HEK293 (cell line): Measurements from ENCODE around the gene OR10AD1.
A peak's percentile ranks its signal among the peaks of the same experiment; 100 is the strongest.

Experiments used
- CTCF ChIA-PET: fragments of 350-600 bp; formaldehyde crosslinking; extraction: SDS; loops from one replicate; lab custom pipeline; 2021; ENCODE audit warnings: antibody characterized with exemption; lab: Yijun Ruan, JAX
- POLR2A ChIA-PET: fragments of 300-600 bp; formaldehyde crosslinking; extraction: SDS; loops from one replicate; lab custom pipeline; 2020; ENCODE audit warnings: antibody characterized with exemption, inconsistent platforms; lab: Yijun Ruan, JAX
- H3K27ac ChIP-seq: fragments of 200-500 bp; sonication (Bioruptor generic); 2 replicates; pipeline ENCODE4 v1.5.1; 2014; ENCODE audit warnings: low read depth, low read length, control low read depth, inconsistent platforms; ENCODE audit errors: extremely low read depth
- H3K36me3 ChIP-seq, 2 experiments: fragments of 200-500 bp in 1 of 2; sonication (Bioruptor generic) in 1 of 2; 1 replicate in 1 of 2; 2 replicates in 1 of 2; pipeline ENCODE4 v1.5.1; 2014 to 2017; ENCODE audit warnings: inconsistent platforms in 2 of 2, low read length in 2 of 2; ENCODE audit not compliant: control insufficient read depth in 2 of 2, insufficient read depth in 1 of 2
- H3K4me1 ChIP-seq: fragments of 200-500 bp; sonication (Bioruptor generic); 2 replicates; pipeline ENCODE4 v1.5.1; 2014; ENCODE audit warnings: mild to moderate bottlenecking, low read length, inconsistent platforms; ENCODE audit not compliant: control insufficient read depth, insufficient read depth
- H3K4me3 ChIP-seq: 2 replicates; pipeline ENCODE4 v1.5.1; 2011; ENCODE audit warnings: low read depth, mild to moderate bottlenecking, control low read depth, low read length, moderate library complexity
- H3K9me3 ChIP-seq: fragments of 200-500 bp; sonication (Bioruptor generic); 2 replicates; pipeline ENCODE4 v1.5.1; 2014; ENCODE audit warnings: low read depth, low read length, inconsistent platforms; ENCODE audit not compliant: control insufficient read depth, insufficient read depth
- GFI1B ChIP-seq: fragments of 450-650 bp; formaldehyde crosslinking; IDR thresholded peaks from 2 replicates; pipeline ENCODE4 v1.5.1; 2016; ENCODE audit warnings: missing biosample characterization, missing genetic modification characterization
- KLF10 ChIP-seq: fragments of 450-650 bp; IDR thresholded peaks from 2 replicates; pipeline ENCODE4 v1.5.1; 2018; ENCODE audit warnings: missing biosample characterization, mild to moderate bottlenecking, missing genetic modification characterization
- KLF9 ChIP-seq: fragments of 450-650 bp; formaldehyde crosslinking; IDR thresholded peaks from 2 replicates; pipeline ENCODE4 v1.5.1; 2016; ENCODE audit warnings: missing biosample characterization, missing genetic modification characterization, low read depth
- ZBTB17 ChIP-seq: fragments of 450-650 bp; formaldehyde crosslinking; IDR thresholded peaks from 2 replicates; pipeline ENCODE4 v1.5.1; 2016; ENCODE audit warnings: missing biosample characterization, missing genetic modification characterization
- ZEB2 ChIP-seq: fragments of 450-650 bp; formaldehyde crosslinking; IDR thresholded peaks from 2 replicates; pipeline ENCODE4 v1.5.1; 2016; ENCODE audit warnings: missing biosample characterization, missing genetic modification characterization
- ZNF350 ChIP-seq: fragments of 450-650 bp; formaldehyde crosslinking; IDR thresholded peaks from 2 replicates; pipeline ENCODE4 v1.5.0; 2017; ENCODE audit warnings: missing biosample characterization, mild to moderate bottlenecking, missing genetic modification characterization
- ZNF654 ChIP-seq: fragments of 450-650 bp; formaldehyde crosslinking; IDR thresholded peaks from 2 replicates; pipeline ENCODE4 v1.5.1; 2016; ENCODE audit warnings: low read depth, missing biosample characterization, missing genetic modification characterization
- ZNF701 ChIP-seq: fragments of 450-650 bp; formaldehyde crosslinking; IDR thresholded peaks from 2 replicates; pipeline ENCODE4 v1.5.1; 2016; ENCODE audit warnings: missing biosample characterization, missing genetic modification characterization
- ZNF707 ChIP-seq: fragments of 450-650 bp; formaldehyde crosslinking; IDR thresholded peaks from 2 replicates; pipeline ENCODE4 v1.5.1; 2016; ENCODE audit warnings: missing biosample characterization, missing genetic modification characterization
- TF ChIP-seq, protein P1 (sequence below): fragments of 450-650 bp; formaldehyde crosslinking; IDR thresholded peaks from 2 replicates; pipeline ENCODE4 v1.5.1; 2017; ENCODE audit warnings: missing biosample characterization, mild to moderate bottlenecking, missing genetic modification characterization, moderate library complexity
- TF ChIP-seq, protein P2 (sequence below): fragments of 450-650 bp; IDR thresholded peaks from 2 replicates; pipeline ENCODE4 v1.5.1; 2018; ENCODE audit warnings: missing biosample characterization, mild to moderate bottlenecking, missing genetic modification characterization
- TF ChIP-seq, protein P3 (sequence below): fragments of 450-650 bp; formaldehyde crosslinking; IDR thresholded peaks from 2 replicates; pipeline ENCODE4 v1.5.1; 2016; ENCODE audit warnings: missing biosample characterization, missing genetic modification characterization
- TF ChIP-seq, protein P4 (sequence below): fragments of 450-650 bp; formaldehyde crosslinking; IDR thresholded peaks from 2 replicates; pipeline ENCODE4 v1.5.1; 2016; ENCODE audit warnings: missing biosample characterization, missing genetic modification characterization
- TF ChIP-seq, protein P5 (sequence below): IDR thresholded peaks from 2 replicates; pipeline ENCODE4 v1.6.1; 2011; ENCODE audit warnings: mild to moderate bottlenecking, low read depth, low read length, borderline replicate concordance
- TF ChIP-seq, protein P6 (sequence below): fragments of 450-650 bp; formaldehyde crosslinking; IDR thresholded peaks from 2 replicates; pipeline ENCODE4 v1.5.1; 2016; ENCODE audit warnings: missing biosample characterization, missing genetic modification characterization

The OR10AD1 gene

DNA sequence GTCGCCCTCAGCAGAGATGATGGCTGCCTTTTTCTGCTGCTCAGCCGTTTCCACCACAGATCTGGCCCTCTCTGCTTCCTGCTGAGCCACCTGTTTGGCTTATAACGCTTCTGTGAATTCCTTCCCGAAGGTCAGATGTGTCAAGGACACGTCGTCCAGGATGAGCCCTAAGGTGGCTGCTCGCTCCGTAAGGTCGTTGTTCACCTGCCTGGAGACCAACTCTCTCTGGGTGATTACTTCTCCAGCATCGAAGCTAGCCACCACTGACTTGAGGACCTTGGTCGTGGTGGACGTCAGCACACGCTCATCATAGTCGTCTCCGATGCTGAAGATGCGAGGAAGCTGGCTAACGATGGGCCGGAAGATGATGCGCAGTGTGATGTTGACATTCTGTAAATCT, 34.1 kb downstream of the OR10AD1 start:
- H3K9me3 ChIP-seq: no peaks in the 10 kb centered on the region
- CTCF ChIA-PET: interaction anchor here (0.6 to 1.5 kb wide), 2 partner anchors 14 to 415 kb away, joined by 3 read pairs; no protein-coding TSS in a partner anchor
- POLR2A ChIA-PET: interaction anchor here (1.4 kb wide), 1 partner anchor 14 kb away, joined by 4 read pairs; no protein-coding TSS in a partner anchor
- no peak overlapping the region for H3K27ac ChIP-seq
- H3K4me1 ChIP-seq: no peaks in the 10 kb centered on the region
- TF ChIP-seq, protein P1, sequence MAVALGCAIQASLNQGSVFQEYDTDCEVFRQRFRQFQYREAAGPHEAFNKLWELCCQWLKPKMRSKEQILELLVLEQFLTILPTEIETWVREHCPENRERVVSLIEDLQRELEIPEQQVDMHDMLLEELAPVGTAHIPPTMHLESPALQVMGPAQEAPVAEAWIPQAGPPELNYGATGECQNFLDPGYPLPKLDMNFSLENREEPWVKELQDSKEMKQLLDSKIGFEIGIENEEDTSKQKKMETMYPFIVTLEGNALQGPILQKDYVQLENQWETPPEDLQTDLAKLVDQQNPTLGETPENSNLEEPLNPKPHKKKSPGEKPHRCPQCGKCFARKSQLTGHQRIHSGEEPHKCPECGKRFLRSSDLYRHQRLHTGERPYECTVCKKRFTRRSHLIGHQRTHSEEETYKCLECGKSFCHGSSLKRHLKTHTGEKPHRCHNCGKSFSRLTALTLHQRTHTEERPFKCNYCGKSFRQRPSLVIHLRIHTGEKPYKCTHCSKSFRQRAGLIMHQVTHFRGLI (tag by site-specific recombination): no peak
- TF ChIP-seq ZNF701 (tag by site-specific recombination) (no peak), ZBTB17 (tag by site-specific recombination) (no peak), KLF9 (tag by site-specific recombination) (no peak), ZNF707 (no peak), ZNF350 (tag by site-specific recombination) (no peak), GFI1B (tag by site-specific recombination) (no peak)
- TF ChIP-seq, protein P2, sequence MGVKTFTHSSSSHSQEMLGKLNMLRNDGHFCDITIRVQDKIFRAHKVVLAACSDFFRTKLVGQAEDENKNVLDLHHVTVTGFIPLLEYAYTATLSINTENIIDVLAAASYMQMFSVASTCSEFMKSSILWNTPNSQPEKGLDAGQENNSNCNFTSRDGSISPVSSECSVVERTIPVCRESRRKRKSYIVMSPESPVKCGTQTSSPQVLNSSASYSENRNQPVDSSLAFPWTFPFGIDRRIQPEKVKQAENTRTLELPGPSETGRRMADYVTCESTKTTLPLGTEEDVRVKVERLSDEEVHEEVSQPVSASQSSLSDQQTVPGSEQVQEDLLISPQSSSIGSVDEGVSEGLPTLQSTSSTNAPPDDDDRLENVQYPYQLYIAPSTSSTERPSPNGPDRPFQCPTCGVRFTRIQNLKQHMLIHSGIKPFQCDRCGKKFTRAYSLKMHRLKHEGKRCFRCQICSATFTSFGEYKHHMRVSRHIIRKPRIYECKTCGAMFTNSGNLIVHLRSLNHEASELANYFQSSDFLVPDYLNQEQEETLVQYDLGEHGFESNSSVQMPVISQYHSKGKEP: no peak
- TF ChIP-seq, protein P3, sequence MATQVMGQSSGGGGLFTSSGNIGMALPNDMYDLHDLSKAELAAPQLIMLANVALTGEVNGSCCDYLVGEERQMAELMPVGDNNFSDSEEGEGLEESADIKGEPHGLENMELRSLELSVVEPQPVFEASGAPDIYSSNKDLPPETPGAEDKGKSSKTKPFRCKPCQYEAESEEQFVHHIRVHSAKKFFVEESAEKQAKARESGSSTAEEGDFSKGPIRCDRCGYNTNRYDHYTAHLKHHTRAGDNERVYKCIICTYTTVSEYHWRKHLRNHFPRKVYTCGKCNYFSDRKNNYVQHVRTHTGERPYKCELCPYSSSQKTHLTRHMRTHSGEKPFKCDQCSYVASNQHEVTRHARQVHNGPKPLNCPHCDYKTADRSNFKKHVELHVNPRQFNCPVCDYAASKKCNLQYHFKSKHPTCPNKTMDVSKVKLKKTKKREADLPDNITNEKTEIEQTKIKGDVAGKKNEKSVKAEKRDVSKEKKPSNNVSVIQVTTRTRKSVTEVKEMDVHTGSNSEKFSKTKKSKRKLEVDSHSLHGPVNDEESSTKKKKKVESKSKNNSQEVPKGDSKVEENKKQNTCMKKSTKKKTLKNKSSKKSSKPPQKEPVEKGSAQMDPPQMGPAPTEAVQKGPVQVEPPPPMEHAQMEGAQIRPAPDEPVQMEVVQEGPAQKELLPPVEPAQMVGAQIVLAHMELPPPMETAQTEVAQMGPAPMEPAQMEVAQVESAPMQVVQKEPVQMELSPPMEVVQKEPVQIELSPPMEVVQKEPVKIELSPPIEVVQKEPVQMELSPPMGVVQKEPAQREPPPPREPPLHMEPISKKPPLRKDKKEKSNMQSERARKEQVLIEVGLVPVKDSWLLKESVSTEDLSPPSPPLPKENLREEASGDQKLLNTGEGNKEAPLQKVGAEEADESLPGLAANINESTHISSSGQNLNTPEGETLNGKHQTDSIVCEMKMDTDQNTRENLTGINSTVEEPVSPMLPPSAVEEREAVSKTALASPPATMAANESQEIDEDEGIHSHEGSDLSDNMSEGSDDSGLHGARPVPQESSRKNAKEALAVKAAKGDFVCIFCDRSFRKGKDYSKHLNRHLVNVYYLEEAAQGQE (tag by site-specific recombination): no peak
- TF ChIP-seq, protein P4, sequence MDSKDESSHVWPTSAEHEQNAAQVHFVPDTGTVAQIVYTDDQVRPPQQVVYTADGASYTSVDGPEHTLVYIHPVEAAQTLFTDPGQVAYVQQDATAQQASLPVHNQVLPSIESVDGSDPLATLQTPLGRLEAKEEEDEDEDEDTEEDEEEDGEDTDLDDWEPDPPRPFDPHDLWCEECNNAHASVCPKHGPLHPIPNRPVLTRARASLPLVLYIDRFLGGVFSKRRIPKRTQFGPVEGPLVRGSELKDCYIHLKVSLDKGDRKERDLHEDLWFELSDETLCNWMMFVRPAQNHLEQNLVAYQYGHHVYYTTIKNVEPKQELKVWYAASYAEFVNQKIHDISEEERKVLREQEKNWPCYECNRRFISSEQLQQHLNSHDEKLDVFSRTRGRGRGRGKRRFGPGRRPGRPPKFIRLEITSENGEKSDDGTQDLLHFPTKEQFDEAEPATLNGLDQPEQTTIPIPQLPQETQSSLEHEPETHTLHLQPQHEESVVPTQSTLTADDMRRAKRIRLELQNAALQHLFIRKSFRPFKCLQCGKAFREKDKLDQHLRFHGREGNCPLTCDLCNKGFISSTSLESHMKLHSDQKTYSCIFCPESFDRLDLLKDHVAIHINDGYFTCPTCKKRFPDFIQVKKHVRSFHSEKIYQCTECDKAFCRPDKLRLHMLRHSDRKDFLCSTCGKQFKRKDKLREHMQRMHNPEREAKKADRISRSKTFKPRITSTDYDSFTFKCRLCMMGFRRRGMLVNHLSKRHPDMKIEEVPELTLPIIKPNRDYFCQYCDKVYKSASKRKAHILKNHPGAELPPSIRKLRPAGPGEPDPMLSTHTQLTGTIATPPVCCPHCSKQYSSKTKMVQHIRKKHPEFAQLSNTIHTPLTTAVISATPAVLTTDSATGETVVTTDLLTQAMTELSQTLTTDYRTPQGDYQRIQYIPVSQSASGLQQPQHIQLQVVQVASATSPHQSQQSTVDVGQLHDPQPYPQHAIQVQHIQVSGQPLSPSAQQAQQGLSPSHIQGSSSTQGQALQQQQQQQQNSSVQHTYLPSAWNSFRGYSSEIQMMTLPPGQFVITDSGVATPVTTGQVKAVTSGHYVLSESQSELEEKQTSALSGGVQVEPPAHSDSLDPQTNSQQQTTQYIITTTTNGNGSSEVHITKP: no peak
- H3K4me3 ChIP-seq: no peak overlapping the region
- no peaks in the 10 kb centered on the region for H3K36me3 ChIP-seq

DNA sequence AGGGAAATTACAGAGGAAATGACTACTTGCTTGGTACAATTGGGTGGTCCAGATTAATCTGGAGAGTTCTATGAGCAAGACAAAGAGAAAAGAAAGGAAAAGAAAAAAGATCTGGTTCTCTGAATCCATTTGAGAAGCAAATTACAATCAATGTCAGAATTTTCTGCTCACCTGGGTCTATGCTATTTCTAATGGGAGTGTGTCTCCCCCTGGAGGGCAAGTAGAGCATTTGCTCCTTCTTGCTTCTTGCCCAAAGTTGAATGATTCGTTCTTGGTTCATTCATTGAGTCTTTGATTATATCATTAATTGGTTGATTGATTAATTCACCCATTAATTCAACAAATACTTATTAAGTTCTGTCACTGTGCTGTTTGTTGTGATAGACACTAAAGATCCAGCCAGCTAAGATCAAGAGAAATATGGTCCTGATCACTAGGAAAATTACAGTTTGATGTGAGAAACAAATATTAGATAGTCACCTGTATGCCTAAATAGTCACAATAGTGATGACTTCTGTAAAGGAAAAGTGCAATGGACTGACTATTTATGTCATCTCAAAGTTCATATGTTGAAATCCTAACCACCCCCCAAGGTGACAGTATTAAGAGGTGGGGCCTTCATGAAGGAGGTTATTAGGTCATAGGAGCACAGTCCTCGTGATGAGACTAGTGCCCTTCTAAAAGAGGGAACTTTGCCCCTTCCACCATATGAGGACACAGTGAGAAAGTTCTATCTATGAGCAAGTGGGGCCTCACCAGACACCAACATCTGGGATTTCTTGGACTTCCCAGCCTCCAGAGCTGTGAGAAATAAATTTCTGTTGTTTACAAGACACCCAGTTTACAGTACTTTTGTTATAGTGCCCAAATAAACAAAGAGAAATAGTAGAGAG, 37.8 kb downstream of the OR10AD1 start:
- Histone ChIP-seq H3K9me3 (no peaks in the 10 kb centered on the region), H3K4me3 (no peak overlapping the region), H3K4me1 (no peaks in the 10 kb centered on the region), H3K36me3 (no peaks in the 10 kb centered on the region), H3K27ac (no peak overlapping the region)
- ChIA-PET POLR2A (no interaction called here), CTCF (interaction anchor here (0.6 to 3.8 kb wide), 40 partner anchors 8 to 503 kb away, joined by 3 to 19 read pairs (median 4); partner anchors contain the start of genes ASB8, CCDC184 and TMEM106C)
- TF ChIP-seq, protein P5, sequence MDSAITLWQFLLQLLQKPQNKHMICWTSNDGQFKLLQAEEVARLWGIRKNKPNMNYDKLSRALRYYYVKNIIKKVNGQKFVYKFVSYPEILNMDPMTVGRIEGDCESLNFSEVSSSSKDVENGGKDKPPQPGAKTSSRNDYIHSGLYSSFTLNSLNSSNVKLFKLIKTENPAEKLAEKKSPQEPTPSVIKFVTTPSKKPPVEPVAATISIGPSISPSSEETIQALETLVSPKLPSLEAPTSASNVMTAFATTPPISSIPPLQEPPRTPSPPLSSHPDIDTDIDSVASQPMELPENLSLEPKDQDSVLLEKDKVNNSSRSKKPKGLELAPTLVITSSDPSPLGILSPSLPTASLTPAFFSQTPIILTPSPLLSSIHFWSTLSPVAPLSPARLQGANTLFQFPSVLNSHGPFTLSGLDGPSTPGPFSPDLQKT: no peak
- TF ChIP-seq, protein P6, sequence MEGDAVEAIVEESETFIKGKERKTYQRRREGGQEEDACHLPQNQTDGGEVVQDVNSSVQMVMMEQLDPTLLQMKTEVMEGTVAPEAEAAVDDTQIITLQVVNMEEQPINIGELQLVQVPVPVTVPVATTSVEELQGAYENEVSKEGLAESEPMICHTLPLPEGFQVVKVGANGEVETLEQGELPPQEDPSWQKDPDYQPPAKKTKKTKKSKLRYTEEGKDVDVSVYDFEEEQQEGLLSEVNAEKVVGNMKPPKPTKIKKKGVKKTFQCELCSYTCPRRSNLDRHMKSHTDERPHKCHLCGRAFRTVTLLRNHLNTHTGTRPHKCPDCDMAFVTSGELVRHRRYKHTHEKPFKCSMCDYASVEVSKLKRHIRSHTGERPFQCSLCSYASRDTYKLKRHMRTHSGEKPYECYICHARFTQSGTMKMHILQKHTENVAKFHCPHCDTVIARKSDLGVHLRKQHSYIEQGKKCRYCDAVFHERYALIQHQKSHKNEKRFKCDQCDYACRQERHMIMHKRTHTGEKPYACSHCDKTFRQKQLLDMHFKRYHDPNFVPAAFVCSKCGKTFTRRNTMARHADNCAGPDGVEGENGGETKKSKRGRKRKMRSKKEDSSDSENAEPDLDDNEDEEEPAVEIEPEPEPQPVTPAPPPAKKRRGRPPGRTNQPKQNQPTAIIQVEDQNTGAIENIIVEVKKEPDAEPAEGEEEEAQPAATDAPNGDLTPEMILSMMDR (tag by site-specific recombination): peak; percentile 31; the same call in 1 of the 2 replicates
- 0 out of 2 replicates have a peak, but pooled peaks have one; percentile 26 for TF ChIP-seq ZEB2 (tag by site-specific recombination)
- peak; percentile 78 for TF ChIP-seq ZNF654 (tag by site-specific recombination)
- peak; percentile 80 for TF ChIP-seq ZBTB17 (tag by site-specific recombination)
- TF ChIP-seq KLF10 (tag by site-specific recombination): no peak
